ENCODE data around the gene EHD1.

- TF ChIP-seq, protein P1, sequence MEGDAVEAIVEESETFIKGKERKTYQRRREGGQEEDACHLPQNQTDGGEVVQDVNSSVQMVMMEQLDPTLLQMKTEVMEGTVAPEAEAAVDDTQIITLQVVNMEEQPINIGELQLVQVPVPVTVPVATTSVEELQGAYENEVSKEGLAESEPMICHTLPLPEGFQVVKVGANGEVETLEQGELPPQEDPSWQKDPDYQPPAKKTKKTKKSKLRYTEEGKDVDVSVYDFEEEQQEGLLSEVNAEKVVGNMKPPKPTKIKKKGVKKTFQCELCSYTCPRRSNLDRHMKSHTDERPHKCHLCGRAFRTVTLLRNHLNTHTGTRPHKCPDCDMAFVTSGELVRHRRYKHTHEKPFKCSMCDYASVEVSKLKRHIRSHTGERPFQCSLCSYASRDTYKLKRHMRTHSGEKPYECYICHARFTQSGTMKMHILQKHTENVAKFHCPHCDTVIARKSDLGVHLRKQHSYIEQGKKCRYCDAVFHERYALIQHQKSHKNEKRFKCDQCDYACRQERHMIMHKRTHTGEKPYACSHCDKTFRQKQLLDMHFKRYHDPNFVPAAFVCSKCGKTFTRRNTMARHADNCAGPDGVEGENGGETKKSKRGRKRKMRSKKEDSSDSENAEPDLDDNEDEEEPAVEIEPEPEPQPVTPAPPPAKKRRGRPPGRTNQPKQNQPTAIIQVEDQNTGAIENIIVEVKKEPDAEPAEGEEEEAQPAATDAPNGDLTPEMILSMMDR (IDR thresholded peaks at IDR 0.05): no peak
- no peak for TF ChIP-seq ZFX (IDR thresholded peaks at IDR 0.05; ENCODE audit: borderline replicate concordance)
Observed at GRCh38 chr11:64906314-64906635, 27.9 kb upstream of the EHD1 start.

All from 22Rv1 (cell line).